Ovary (tissue), 1 donor: ENCODE data around the gene FMN1.

Experiments
- EP300 ChIP-seq: sonication (generic); formaldehyde crosslinking; IDR thresholded peaks from one replicate; pipeline ENCODE4 v1.6.1; 2017; ENCODE audit warnings: antibody characterized with exemption
- POLR2A ChIP-seq: fragments of 450-650 bp; IDR thresholded peaks from one replicate; pipeline ENCODE4 v1.6.1; 2017; ENCODE audit warnings: antibody characterized with exemption, mild to moderate bottlenecking, moderate library complexity

DNA sequence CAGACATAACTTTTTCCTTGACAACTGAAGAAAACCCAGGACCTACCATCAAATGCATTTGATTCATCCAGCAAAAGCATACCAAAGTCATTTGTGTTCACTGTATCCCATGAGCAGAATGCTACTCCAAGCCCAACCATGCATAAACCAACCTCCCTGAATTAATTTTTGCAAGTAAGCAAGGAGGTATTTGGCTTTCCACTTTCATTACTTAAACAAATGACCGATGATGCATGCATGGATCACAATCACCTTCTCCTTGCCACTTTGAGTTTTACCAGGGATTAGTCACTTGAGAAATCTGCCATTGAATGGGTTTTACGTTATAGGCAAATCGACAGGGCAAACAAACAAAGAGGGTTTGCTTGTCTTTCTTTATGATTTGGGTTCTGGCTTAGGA is 214.8 kb downstream of the FMN1 start:
- TF ChIP-seq POLR2A = no peak
- no peak for TF ChIP-seq EP300
